Panc1 (cell line): ENCODE measurements around the gene MSH3. TPM values are rescaled to one million over a fixed set of nuclear protein-coding genes. Genes with fewer than 3 reads are reported as not detected.

Source experiments
- ATAC-seq: fragments of 200-7000 bp; cut with Tn5 transposase; 2 replicates; pipeline ENCODE4 v1.9.1; 2020; ENCODE audit warnings: mild to moderate bottlenecking, moderate library complexity
- BruUV-seq: library from RNA; stranded (reverse); fragments of 400-500 nt; replicated peaks from 2 replicates; lab custom pipeline; 2021; lab: Mats Ljungman, UMichigan
- CTCF ChIA-PET: fragments of 300-600 bp; sonication (Branson Sonifier 250); formaldehyde crosslinking; loops from one replicate; lab custom pipeline; 2022; ENCODE audit warnings: antibody characterized with exemption; lab: Charles Lee
- POLR2A ChIA-PET: fragments of 300-600 bp; sonication (Branson Sonifier 250); formaldehyde crosslinking; loops from one replicate; lab custom pipeline; 2022; ENCODE audit warnings: antibody characterized with exemption; lab: Charles Lee
- DNase-seq: peaks from one replicate; pipeline ENCODE4 v3.0.0-alpha.2; 2010; ENCODE audit warnings: low read depth, low spot score
- H3K27ac ChIP-seq: 2 replicates; pipeline ENCODE4 v1.5.1; 2011; ENCODE audit warnings: mild to moderate bottlenecking, low read length, inconsistent platforms
- H3K27me3 ChIP-seq: fragments of 200-500 bp; sonication (Bioruptor generic); 2 replicates; pipeline ENCODE4 v1.6.0; 2014; ENCODE audit warnings: low read length, inconsistent platforms; ENCODE audit not compliant: control insufficient read depth, insufficient read depth
- H3K36me3 ChIP-seq: fragments of 200-500 bp; sonication (Bioruptor generic); 2 replicates; pipeline ENCODE4 v1.5.1; 2014; ENCODE audit warnings: inconsistent platforms, mild to moderate bottlenecking, low read length, moderate library complexity; ENCODE audit not compliant: control insufficient read depth, insufficient read depth
- H3K4me1 ChIP-seq: 2 replicates; pipeline ENCODE4 v1.5.1; 2011; ENCODE audit warnings: inconsistent platforms, mild to moderate bottlenecking, low read length, moderate library complexity; ENCODE audit not compliant: control insufficient read depth, insufficient read depth
- H3K4me3 ChIP-seq, 2 experiments: 2 replicates each; pipeline ENCODE4 v1.5.1; 2011 to 2012; ENCODE audit warnings: low read depth in 2 of 2, low read length in 2 of 2, mild to moderate bottlenecking in 2 of 2, inconsistent platforms in 1 of 2, moderate library complexity in 1 of 2
- H3K9me3 ChIP-seq: fragments of 200-500 bp; sonication (Bioruptor generic); 2 replicates; pipeline ENCODE4 v1.5.1; 2014; ENCODE audit warnings: low read depth, mild to moderate bottlenecking, inconsistent platforms, low read length, moderate library complexity; ENCODE audit not compliant: control insufficient read depth, insufficient read depth
- POLR2AphosphoS5 ChIP-seq: IDR thresholded peaks from 2 replicates; pipeline ENCODE4 v1.6.1; 2012; ENCODE audit warnings: mild to moderate bottlenecking, low read depth, low read length, moderate library complexity
- SIN3A ChIP-seq: IDR thresholded peaks from 2 replicates; pipeline ENCODE4 v1.6.1; 2012; ENCODE audit warnings: low read depth, mild to moderate bottlenecking, low read length, moderate library complexity, borderline replicate concordance; ENCODE audit not compliant: insufficient read depth
- TCF7L2 ChIP-seq: IDR thresholded peaks from 2 replicates; pipeline ENCODE4 v1.6.1; 2011; ENCODE audit warnings: mild to moderate bottlenecking, low read depth, low read length, inconsistent platforms
- in situ Hi-C: cut with HindIII; loops from 2 replicates; pipeline ENCODE4 v1.10.0; 2016; ENCODE audit warnings: low sequenced_read_pairs, low pct_unique_long_range_greater_than_20kb
- intact Hi-C: fragments of 100-400 bp; cut with micrococcal nuclease; formaldehyde crosslinking; loops from one replicate; pipeline ENCODE4 v1.10.0; 2022; ENCODE audit not compliant: unreplicated experiment
- total RNA-seq: library from RNA; stranded (reverse); gene quantifications from one replicate; pipeline ENCODE4 v1.2.1, GENCODE V29; 2021; ENCODE audit not compliant: unreplicated experiment
- TF ChIP-seq, protein P1 (sequence below), 2 experiments: IDR thresholded peaks; 2 replicates each; pipeline ENCODE4 v1.6.1; 2011 to 2012; ENCODE audit warnings: low read depth in 2 of 2, control low read depth in 1 of 2, low read length in 1 of 2, mild to moderate bottlenecking in 1 of 2, moderate library complexity in 1 of 2; ENCODE audit not compliant: insufficient read depth in 1 of 2
- TF ChIP-seq, protein P2 (sequence below): fragments of 450-650 bp; IDR thresholded peaks from 2 replicates; pipeline ENCODE4 v1.5.1; 2017; ENCODE audit warnings: mild to moderate bottlenecking

Gene MSH3
- total RNA-seq, 1 experiment from 2014 or later, result 18.9 TPM

GRCh38 chr5:80919678-80920196 is 265.3 kb downstream of the MSH3 start:
- TF ChIP-seq SIN3A, result no peak
- TF ChIP-seq, protein P1, sequence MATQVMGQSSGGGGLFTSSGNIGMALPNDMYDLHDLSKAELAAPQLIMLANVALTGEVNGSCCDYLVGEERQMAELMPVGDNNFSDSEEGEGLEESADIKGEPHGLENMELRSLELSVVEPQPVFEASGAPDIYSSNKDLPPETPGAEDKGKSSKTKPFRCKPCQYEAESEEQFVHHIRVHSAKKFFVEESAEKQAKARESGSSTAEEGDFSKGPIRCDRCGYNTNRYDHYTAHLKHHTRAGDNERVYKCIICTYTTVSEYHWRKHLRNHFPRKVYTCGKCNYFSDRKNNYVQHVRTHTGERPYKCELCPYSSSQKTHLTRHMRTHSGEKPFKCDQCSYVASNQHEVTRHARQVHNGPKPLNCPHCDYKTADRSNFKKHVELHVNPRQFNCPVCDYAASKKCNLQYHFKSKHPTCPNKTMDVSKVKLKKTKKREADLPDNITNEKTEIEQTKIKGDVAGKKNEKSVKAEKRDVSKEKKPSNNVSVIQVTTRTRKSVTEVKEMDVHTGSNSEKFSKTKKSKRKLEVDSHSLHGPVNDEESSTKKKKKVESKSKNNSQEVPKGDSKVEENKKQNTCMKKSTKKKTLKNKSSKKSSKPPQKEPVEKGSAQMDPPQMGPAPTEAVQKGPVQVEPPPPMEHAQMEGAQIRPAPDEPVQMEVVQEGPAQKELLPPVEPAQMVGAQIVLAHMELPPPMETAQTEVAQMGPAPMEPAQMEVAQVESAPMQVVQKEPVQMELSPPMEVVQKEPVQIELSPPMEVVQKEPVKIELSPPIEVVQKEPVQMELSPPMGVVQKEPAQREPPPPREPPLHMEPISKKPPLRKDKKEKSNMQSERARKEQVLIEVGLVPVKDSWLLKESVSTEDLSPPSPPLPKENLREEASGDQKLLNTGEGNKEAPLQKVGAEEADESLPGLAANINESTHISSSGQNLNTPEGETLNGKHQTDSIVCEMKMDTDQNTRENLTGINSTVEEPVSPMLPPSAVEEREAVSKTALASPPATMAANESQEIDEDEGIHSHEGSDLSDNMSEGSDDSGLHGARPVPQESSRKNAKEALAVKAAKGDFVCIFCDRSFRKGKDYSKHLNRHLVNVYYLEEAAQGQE (IDR thresholded peaks at IDR 0.05; ENCODE audit: insufficient read depth in 1 of 2, low read depth in 2 of 2, low read length in 1 of 2), result no peak
- no peak for TF ChIP-seq POLR2AphosphoS5
- TF ChIP-seq TCF7L2, result no peak
- TF ChIP-seq, protein P2, sequence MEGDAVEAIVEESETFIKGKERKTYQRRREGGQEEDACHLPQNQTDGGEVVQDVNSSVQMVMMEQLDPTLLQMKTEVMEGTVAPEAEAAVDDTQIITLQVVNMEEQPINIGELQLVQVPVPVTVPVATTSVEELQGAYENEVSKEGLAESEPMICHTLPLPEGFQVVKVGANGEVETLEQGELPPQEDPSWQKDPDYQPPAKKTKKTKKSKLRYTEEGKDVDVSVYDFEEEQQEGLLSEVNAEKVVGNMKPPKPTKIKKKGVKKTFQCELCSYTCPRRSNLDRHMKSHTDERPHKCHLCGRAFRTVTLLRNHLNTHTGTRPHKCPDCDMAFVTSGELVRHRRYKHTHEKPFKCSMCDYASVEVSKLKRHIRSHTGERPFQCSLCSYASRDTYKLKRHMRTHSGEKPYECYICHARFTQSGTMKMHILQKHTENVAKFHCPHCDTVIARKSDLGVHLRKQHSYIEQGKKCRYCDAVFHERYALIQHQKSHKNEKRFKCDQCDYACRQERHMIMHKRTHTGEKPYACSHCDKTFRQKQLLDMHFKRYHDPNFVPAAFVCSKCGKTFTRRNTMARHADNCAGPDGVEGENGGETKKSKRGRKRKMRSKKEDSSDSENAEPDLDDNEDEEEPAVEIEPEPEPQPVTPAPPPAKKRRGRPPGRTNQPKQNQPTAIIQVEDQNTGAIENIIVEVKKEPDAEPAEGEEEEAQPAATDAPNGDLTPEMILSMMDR, result no peak
- ChIA-PET CTCF (no interaction called here), POLR2A (no interaction called here)
- intact Hi-C loops, result no loop called here
- DNase-seq, result no peak
- Histone ChIP-seq H3K36me3 (no peaks in the 10 kb centered on the region), H3K27ac (no peak overlapping the region), H3K4me1 (no peaks in the 10 kb centered on the region), H3K27me3 (no peaks in the 10 kb centered on the region), H3K4me3 (no peak overlapping the region), H3K9me3 (no peaks in the 10 kb centered on the region)
- no peak for ATAC-seq
- BruUV-seq, result no TSS peak
- in situ Hi-C loops, result no loop called here

GRCh38 chr5:80920333-80920732 is 265.9 kb downstream of the MSH3 start:
- Histone ChIP-seq H3K4me1 (no peaks in the 10 kb centered on the region), H3K9me3 (no peaks in the 10 kb centered on the region), H3K4me3 (no peak overlapping the region), H3K27me3 (no peaks in the 10 kb centered on the region), H3K36me3 (no peaks in the 10 kb centered on the region), H3K27ac (no peak overlapping the region)
- ChIA-PET CTCF (no interaction called here), POLR2A (no interaction called here)
- intact Hi-C loops, result no loop called here
- no peak for ATAC-seq
- in situ Hi-C loops, result no loop called here
- TF ChIP-seq SIN3A (no peak), TCF7L2 (no peak), POLR2AphosphoS5 (no peak)
- TF ChIP-seq, protein P1 (IDR thresholded peaks at IDR 0.05; ENCODE audit: insufficient read depth in 1 of 2, low read depth in 2 of 2, low read length in 1 of 2), result no peak
- TF ChIP-seq, protein P2, result no peak
- DNase-seq, result no peak
- BruUV-seq, result no TSS peak
